CD4-positive, alpha-beta T cell (primary cell): ENCODE measurements around the gene AOAH. TPM values are rescaled to one million over a fixed set of nuclear protein-coding genes. Genes with fewer than 3 reads are reported as not detected.

Experiments
- ATAC-seq: fragments of 200-7000 bp; cut with Tn5 transposase; one replicate; pipeline ENCODE4 v1.10.0; 2022; ENCODE audit warnings: mild to moderate bottlenecking; ENCODE audit not compliant: poor library complexity
- CTCF ChIA-PET: fragments of 350-600 bp; sonication (Branson Sonifier 250); formaldehyde crosslinking; loops from one replicate; lab custom pipeline; 2021; ENCODE audit warnings: antibody characterized with exemption, inconsistent platforms; lab: Charles Lee
- POLR2A ChIA-PET: fragments of 350-600 bp; sonication (Branson Sonifier 250); formaldehyde crosslinking; loops from one replicate; lab custom pipeline; 2021; ENCODE audit warnings: antibody characterized with exemption, inconsistent platforms; lab: Charles Lee
- DNase-seq, 14 experiments: peaks; one replicate each; pipeline ENCODE4 v3.0.0-alpha.2; 2013 to 2020; ENCODE audit warnings: mixed read lengths in 2 of 14
- H3K27ac ChIP-seq, 2 donors: one replicate each; pipeline versions ENCODE4 v1.5.1 to v1.7.0; 2013; ENCODE audit warnings: low read length in 2 of 2, low read depth in 1 of 2, mild to moderate bottlenecking in 1 of 2
- H3K27me3 ChIP-seq, 2 experiments: 1 replicate in 1 of 2; 2 replicates in 1 of 2; pipeline versions ENCODE4 v1.6.1 to v1.7.0; 2013; ENCODE audit warnings: low read length in 2 of 2, control low read depth in 1 of 2, mild to moderate bottlenecking in 1 of 2, moderate library complexity in 1 of 2; ENCODE audit not compliant: insufficient read depth in 2 of 2, control insufficient read depth in 1 of 2
- H3K36me3 ChIP-seq: one replicate; pipeline ENCODE4 v1.6.1; 2013; ENCODE audit warnings: low read length, control low read depth; ENCODE audit not compliant: insufficient read depth
- H3K4me1 ChIP-seq: one replicate; pipeline ENCODE4 v1.6.1; 2013; ENCODE audit warnings: low read length, control low read depth; ENCODE audit not compliant: insufficient read depth
- H3K4me3 ChIP-seq: one replicate; pipeline ENCODE4 v1.5.1; 2013; ENCODE audit warnings: mild to moderate bottlenecking, low read length, moderate library complexity
- H3K9me3 ChIP-seq, 2 experiments: 1 replicate in 1 of 2; 2 replicates in 1 of 2; pipeline versions ENCODE4 v1.6.1 to v1.7.0; 2013; ENCODE audit warnings: low read length in 2 of 2, mild to moderate bottlenecking in 2 of 2, control low read depth in 1 of 2, moderate library complexity in 1 of 2; ENCODE audit not compliant: control insufficient read depth in 1 of 2, insufficient read depth in 1 of 2
- H3K27ac Mint-ChIP-seq: one replicate; pipeline ENCODE4 v1.8.0; 2020; ENCODE audit warnings: mixed read lengths
- H3K27me3 Mint-ChIP-seq: one replicate; pipeline ENCODE4 v1.8.0; 2021; ENCODE audit warnings: mixed read lengths
- H3K36me3 Mint-ChIP-seq: one replicate; pipeline ENCODE4 v1.8.0; 2021; ENCODE audit warnings: low read depth, mixed read lengths
- H3K4me1 Mint-ChIP-seq: one replicate; pipeline ENCODE4 v1.8.0; 2021; ENCODE audit warnings: low read depth, mixed read lengths
- H3K4me3 Mint-ChIP-seq: one replicate; pipeline ENCODE4 v1.8.0; 2020; ENCODE audit warnings: mild to moderate bottlenecking, mixed read lengths
- H3K9me3 Mint-ChIP-seq: one replicate; pipeline ENCODE4 v1.8.0; 2020; ENCODE audit warnings: mixed read lengths
- intact Hi-C, 2 experiments: fragments of 100-400 bp; cut with DNase I in 1 of 2; cut with micrococcal nuclease in 1 of 2; formaldehyde crosslinking; loops; one replicate each; pipeline versions ENCODE4 v1.15.1 to v1.9.0; 2023 to 2025; cut with DNase I, micrococcal nuclease
- total RNA-seq, 174 experiments: library from RNA in 2 of 174; stranded (reverse) in 2 of 174; gene quantifications; one replicate each; pipeline ENCODE4 v1.2.3 and lab custom pipeline; 2021 to 2026
- TF ChIP-seq, protein P1 (sequence below): fragments of 200-600 bp; IDR thresholded peaks from one replicate; pipeline ENCODE4 v1.8.0; 2022; ENCODE audit warnings: antibody characterized with exemption, mild to moderate bottlenecking

AOAH gene
- total RNA-seq, 2 experiments from 2014 or later = 27.5 to 30.3 TPM

DNA sequence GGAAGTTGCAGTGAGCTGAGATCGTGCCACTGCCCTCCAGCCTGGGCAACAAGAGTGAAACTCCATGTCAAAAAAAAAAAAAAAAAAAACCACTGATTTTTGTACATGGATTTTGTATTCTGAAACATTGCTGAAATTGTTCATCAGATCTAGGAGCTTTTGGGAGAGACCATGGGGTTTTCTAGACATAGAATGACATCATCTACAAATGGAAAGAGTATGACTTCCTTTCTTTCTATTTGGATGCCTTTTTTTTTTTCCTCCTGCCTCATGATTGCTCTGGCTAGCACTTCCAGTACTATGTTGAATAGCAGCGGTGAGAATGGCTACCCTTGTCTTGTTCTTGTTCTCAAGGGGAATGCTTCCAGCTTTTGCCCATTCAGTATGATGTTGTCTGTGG, 245.5 kb downstream of the AOAH start:
- Mint-ChIP-seq H3K27me3 (no peaks in the 10 kb centered on the region), H3K4me3 (no peak overlapping the region), H3K36me3 (no peaks in the 10 kb centered on the region), H3K9me3 (peaks cover 13% of the 10 kb centered on the region), H3K4me1 (peaks cover 13% of the 10 kb centered on the region), H3K27ac (no peak overlapping the region)
- intact Hi-C loops = no loop called here
- DNase-seq = no peak
- Histone ChIP-seq H3K4me1 (peaks cover 8% of the 10 kb centered on the region), H3K9me3 (no peaks in the 10 kb centered on the region), H3K27me3 (no peaks in the 10 kb centered on the region), H3K27ac (no peak overlapping the region), H3K4me3 (no peak overlapping the region), H3K36me3 (no peaks in the 10 kb centered on the region)
- ChIA-PET POLR2A (interaction anchor here (0.7 kb wide), 1 partner anchor 1112 kb away, joined by 4 read pairs; no protein-coding TSS in a partner anchor), CTCF (interaction anchor here (1.5 to 2.3 kb wide), 2 partner anchors 9 to 720 kb away, joined by 3 to 9 read pairs; no protein-coding TSS in a partner anchor)
- no peak for ATAC-seq
- TF ChIP-seq, protein P1, sequence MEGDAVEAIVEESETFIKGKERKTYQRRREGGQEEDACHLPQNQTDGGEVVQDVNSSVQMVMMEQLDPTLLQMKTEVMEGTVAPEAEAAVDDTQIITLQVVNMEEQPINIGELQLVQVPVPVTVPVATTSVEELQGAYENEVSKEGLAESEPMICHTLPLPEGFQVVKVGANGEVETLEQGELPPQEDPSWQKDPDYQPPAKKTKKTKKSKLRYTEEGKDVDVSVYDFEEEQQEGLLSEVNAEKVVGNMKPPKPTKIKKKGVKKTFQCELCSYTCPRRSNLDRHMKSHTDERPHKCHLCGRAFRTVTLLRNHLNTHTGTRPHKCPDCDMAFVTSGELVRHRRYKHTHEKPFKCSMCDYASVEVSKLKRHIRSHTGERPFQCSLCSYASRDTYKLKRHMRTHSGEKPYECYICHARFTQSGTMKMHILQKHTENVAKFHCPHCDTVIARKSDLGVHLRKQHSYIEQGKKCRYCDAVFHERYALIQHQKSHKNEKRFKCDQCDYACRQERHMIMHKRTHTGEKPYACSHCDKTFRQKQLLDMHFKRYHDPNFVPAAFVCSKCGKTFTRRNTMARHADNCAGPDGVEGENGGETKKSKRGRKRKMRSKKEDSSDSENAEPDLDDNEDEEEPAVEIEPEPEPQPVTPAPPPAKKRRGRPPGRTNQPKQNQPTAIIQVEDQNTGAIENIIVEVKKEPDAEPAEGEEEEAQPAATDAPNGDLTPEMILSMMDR = no peak

DNA sequence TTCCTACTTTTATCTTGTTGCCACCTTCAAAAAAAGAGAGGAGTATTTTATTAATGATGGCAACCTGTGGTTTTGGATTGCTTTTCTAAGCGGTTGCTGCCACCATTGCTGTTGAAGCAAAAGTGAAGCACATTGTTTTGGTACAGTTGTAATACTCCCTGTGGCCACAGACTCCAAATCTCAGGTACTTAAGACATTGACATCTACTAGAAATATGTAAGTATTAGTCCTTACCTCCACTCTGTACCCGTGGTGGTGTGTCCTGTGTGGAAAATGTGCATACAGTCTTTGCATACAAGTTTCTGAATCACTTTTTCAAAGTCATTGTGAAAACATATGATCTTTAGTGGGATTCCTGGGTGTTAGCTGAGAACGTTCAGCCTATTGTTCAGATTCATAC, 248.9 kb downstream of the AOAH start:
- Histone ChIP-seq H3K27ac (no peak overlapping the region), H3K4me3 (no peak overlapping the region), H3K27me3 (no peaks in the 10 kb centered on the region), H3K9me3 (no peaks in the 10 kb centered on the region), H3K36me3 (no peaks in the 10 kb centered on the region), H3K4me1 (peaks cover 8% of the 10 kb centered on the region)
- no peak overlapping the region for H3K27ac Mint-ChIP-seq
- peaks cover 5% of the 10 kb centered on the region for H3K9me3 Mint-ChIP-seq
- H3K4me3 Mint-ChIP-seq = no peak overlapping the region
- H3K36me3 Mint-ChIP-seq = no peaks in the 10 kb centered on the region
- POLR2A ChIA-PET = no interaction called here
- no peaks in the 10 kb centered on the region for H3K27me3 Mint-ChIP-seq
- peaks cover 8% of the 10 kb centered on the region for H3K4me1 Mint-ChIP-seq
- ATAC-seq (no peak), DNase-seq (no peak)
- CTCF ChIA-PET = interaction anchor here (1.1 to 1.5 kb wide), 2 partner anchors 12 to 76 kb away, joined by 3 to 4 read pairs; no protein-coding TSS in a partner anchor
- TF ChIP-seq, protein P1 = no peak
- intact Hi-C loops = no loop called here

DNA sequence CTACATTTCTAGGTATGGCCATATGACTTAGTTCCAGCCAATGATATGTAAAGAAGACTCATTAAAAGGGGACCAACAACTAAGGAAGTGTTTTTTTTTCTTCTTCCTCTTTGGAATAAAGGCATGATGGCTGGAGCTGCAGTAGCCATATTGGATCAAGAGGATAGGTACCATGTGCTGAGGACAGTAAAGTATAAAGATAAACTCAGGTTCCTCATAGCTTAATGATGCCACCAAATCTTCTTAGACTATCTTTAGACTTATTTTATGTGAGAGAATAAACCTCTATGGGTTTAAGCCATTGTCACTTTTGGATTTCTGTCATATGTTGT, 249.3 kb downstream of the AOAH start:
- ATAC-seq (no peak), DNase-seq (no peak)
- CTCF ChIA-PET = interaction anchor here (1.1 to 1.5 kb wide), 2 partner anchors 12 to 75 kb away, joined by 3 to 4 read pairs; no protein-coding TSS in a partner anchor
- peaks cover 4% of the 10 kb centered on the region for H3K4me1 Mint-ChIP-seq
- intact Hi-C loops = no loop called here
- no peaks in the 10 kb centered on the region for H3K27me3 ChIP-seq
- no peak overlapping the region for H3K4me3 ChIP-seq
- TF ChIP-seq, protein P1 = no peak
- POLR2A ChIA-PET = no interaction called here
- H3K9me3 ChIP-seq = no peaks in the 10 kb centered on the region
- no peaks in the 10 kb centered on the region for H3K36me3 Mint-ChIP-seq
- peaks cover 8% of the 10 kb centered on the region for H3K4me1 ChIP-seq
- H3K4me3 Mint-ChIP-seq = no peak overlapping the region
- no peak overlapping the region for H3K27ac Mint-ChIP-seq
- no peaks in the 10 kb centered on the region for H3K27me3 Mint-ChIP-seq
- H3K9me3 Mint-ChIP-seq = peaks cover 5% of the 10 kb centered on the region
- H3K27ac ChIP-seq = no peak overlapping the region
- no peaks in the 10 kb centered on the region for H3K36me3 ChIP-seq
